Suprapubic skin (tissue), 3 donors: ENCODE results near the gene MAPKAPK5.

Experiments
- CTCF ChIP-seq, 2 donors: fragments of 200-600 bp in 1 of 2; fragments of 450-650 bp in 1 of 2; sonication (generic) in 1 of 2; IDR thresholded peaks; one replicate each; pipeline ENCODE4 v1.5.1; 2016 to 2019; ENCODE audit warnings: antibody characterized with exemption in 2 of 2, mild to moderate bottlenecking in 1 of 2, moderate library complexity in 1 of 2
- POLR2A ChIP-seq, 2 donors: fragments of 450-650 bp; IDR thresholded peaks; one replicate each; pipeline ENCODE4 v1.6.1; 2017; ENCODE audit warnings: antibody characterized with exemption in 2 of 2, mild to moderate bottlenecking in 2 of 2, moderate library complexity in 2 of 2

GRCh38 chr12:111840807-111841206, 1.2 kb upstream of the MAPKAPK5 start:
- TF ChIP-seq CTCF (IDR thresholded peaks at IDR 0.05) (no peak), POLR2A (IDR thresholded peaks at IDR 0.05) (no peak)
